Type B pancreatic cell (in vitro differentiated cells): ENCODE results near the gene GSKIP. TPM values are rescaled to one million over a fixed set of nuclear protein-coding genes. Genes with fewer than 3 reads are reported as not detected.
A peak's percentile ranks its signal among the peaks of the same experiment; 100 is the strongest.

Source experiments
- DNase-seq: peaks from one replicate; pipeline ENCODE4 v3.0.0; 2021; ENCODE audit warnings: mixed read lengths; ENCODE audit not compliant: unreplicated experiment; ENCODE audit errors: extremely low spot score
- H3K27ac Mint-ChIP-seq: 2 replicates; pipeline ENCODE4 v1.8.0; 2021; ENCODE audit warnings: mild to moderate bottlenecking, mixed read lengths
- H3K27me3 Mint-ChIP-seq: 2 replicates; pipeline ENCODE4 v1.8.0; 2021; ENCODE audit warnings: mixed read lengths
- H3K36me3 Mint-ChIP-seq: 2 replicates; pipeline ENCODE4 v1.8.0; 2021; ENCODE audit warnings: mixed read lengths
- H3K4me1 Mint-ChIP-seq: one replicate; pipeline ENCODE4 v1.8.0; 2021; ENCODE audit warnings: mixed read lengths; ENCODE audit not compliant: unreplicated experiment
- H3K4me3 Mint-ChIP-seq: 2 replicates; pipeline ENCODE4 v1.8.0; 2021; ENCODE audit warnings: mild to moderate bottlenecking, mixed read lengths
- H3K9me3 Mint-ChIP-seq: 2 replicates; pipeline ENCODE4 v1.8.0; 2021; ENCODE audit warnings: mixed read lengths
- CTCF ChIP-seq: fragments of 200-600 bp; sonication (generic); conservative IDR thresholded peaks from 2 replicates; pipeline ENCODE4 v1.5.0; 2021; ENCODE audit warnings: antibody characterized with exemption, mild to moderate bottlenecking
- total RNA-seq: library from RNA; stranded (reverse); gene quantifications from 2 replicates; pipeline ENCODE4 v1.2.1, GENCODE V29; 2021; ENCODE audit warnings: low replicate concordance

The GSKIP gene
- total RNA-seq, 1 donor from 2014 or later, result 21.3 TPM

DNA sequence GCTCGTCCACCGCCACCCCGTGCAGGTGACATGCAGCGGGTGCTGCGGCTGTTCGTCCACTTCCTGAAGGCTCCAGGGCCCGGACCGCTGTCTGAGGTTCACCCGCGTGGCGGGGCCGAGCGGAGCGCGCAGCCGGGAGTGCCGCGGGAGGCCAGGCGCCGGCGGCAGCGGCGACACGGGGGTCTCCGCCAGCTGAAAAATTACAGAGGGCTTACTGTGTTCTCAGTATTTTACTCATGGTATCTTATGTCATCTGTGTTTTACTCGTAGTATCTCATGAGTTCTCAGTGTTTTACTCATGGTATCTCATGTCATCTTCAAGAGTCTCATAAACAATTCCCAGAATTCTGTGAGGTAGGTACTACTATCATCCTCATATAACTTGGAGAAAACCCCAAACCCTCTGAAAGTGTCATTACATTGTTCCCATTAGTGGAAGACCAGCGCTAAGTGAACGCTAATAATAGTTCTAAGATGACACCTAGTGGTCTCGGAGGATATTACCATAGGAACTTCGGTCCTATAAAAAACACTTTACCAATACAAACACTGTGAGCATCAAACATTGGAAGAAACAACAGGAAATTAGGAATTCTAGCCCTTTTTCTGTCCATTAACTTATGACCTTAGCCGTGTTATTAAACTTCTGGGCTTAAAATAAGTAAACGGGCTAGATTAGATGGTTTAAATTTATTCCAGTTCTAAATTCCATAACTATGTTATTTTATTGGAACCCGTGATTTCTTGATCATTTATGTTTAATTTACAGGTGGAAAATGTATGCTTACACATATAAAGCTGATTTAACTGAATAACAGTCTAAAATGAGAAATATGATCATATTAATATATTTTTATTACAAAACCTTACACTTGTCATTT is 61.0 kb downstream of the GSKIP start:
- H3K36me3 Mint-ChIP-seq, result no peaks in the 10 kb centered on the region
- peak; percentile 87 for TF ChIP-seq CTCF
- peaks cover 4% of the 10 kb centered on the region for H3K4me1 Mint-ChIP-seq
- H3K9me3 Mint-ChIP-seq, result no peaks in the 10 kb centered on the region
- peak overlapping the region; percentile 72 for H3K4me3 Mint-ChIP-seq
- no peak for DNase-seq
- no peaks in the 10 kb centered on the region for H3K27me3 Mint-ChIP-seq
- no peak overlapping the region for H3K27ac Mint-ChIP-seq

DNA sequence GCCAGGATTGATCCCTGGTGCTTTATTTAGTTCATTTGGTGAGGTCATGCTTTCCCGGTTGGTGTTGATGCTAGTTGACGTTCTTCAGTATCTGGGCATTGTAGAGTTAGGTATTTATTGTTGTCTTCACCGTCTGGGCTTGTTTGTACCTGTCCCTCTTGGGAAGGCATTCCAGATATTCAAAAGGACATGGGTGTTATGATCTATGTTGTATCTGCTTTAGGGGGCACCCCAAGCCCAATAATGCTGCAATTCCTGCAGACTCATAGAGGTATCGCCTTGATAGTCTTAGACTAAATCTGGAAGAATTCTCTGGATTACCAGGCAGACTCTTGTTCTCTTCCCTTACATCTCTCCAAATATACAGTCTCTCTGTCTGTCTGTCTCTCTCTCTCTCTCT is 70.7 kb downstream of the GSKIP start:
- H3K27ac Mint-ChIP-seq, result no peak overlapping the region
- H3K4me1 Mint-ChIP-seq, result no peaks in the 10 kb centered on the region
- no peak for DNase-seq
- peaks cover 13% of the 10 kb centered on the region for H3K9me3 Mint-ChIP-seq
- peaks cover 4% of the 10 kb centered on the region for H3K36me3 Mint-ChIP-seq
- no peak overlapping the region for H3K4me3 Mint-ChIP-seq
- H3K27me3 Mint-ChIP-seq, result no peaks in the 10 kb centered on the region
- no peak for TF ChIP-seq CTCF

Other genes with a start within 250 kb of the GSKIP start
- 2.1 and 3.6 TPM in 2 replicates for gene BDKRB2, start 158.7 kb upstream of the GSKIP start, total RNA-seq
- 0.62 TPM in 1 of 2 replicates, not detected in the other for gene BDKRB1, start 107.3 kb upstream of the GSKIP start, total RNA-seq
- gene ATG2B, start 185 bp upstream of the GSKIP start, total RNA-seq, result 15.6 and 19.9 TPM in 2 replicates
- gene AK7, start 28.6 kb downstream of the GSKIP start, total RNA-seq, result 2.5 and 3.1 TPM in 2 replicates
- 184 and 210 TPM in 2 replicates for gene PAPOLA, start 138.9 kb downstream of the GSKIP start, total RNA-seq